PC-9 (cell line): ENCODE measurements around the gene TRIM58.

ENCODE experiments used
- EZH2 ChIP-seq: fragments of 200-600 bp; sonication (generic); IDR thresholded peaks from 2 replicates; pipeline ENCODE4 v1.8.0; 2017; ENCODE audit warnings: antibody characterized with exemption, low read depth
- TF ChIP-seq, protein P1 (sequence below): fragments of 200-600 bp; sonication (generic); conservative IDR thresholded peaks from 2 replicates; pipeline ENCODE4 v1.6.1; 2017; ENCODE audit warnings: mixed run types, antibody characterized with exemption, mild to moderate bottlenecking, moderate library complexity

DNA sequence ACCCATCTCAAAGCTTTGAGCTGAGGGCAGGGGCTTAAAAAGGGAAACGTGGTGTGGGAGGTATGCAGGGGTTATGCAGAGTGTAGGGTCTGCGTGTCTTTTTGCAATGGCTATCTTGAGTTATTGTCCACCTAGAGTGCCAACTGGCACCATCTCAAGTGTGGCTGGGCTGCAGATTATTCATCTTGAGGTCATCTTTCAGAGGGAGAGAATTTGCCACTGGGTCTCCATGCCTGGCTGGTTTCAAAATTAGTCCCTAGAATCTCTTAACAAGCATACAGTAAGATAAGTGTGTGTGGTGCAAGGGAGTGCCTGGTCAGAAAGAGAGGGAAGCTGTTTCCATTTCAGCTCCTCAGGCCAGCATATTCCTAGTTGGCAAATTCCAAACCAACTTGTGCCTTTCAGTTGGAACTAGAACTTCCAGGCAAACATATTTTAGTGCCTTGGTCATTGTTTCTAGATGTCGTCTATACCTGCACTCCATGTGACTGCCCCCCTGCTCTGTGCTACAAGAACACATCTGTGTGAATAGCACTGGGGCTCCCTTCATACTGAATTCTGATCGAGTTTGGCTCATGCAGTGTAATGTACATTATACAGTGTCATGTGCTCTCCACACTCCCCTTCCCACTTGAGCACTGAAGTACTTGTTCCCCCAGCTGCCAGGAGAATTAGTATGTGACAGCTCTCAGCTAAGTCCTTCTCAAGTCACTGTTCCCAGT, 58.1 kb downstream of the TRIM58 start:
- TF ChIP-seq, protein P1, sequence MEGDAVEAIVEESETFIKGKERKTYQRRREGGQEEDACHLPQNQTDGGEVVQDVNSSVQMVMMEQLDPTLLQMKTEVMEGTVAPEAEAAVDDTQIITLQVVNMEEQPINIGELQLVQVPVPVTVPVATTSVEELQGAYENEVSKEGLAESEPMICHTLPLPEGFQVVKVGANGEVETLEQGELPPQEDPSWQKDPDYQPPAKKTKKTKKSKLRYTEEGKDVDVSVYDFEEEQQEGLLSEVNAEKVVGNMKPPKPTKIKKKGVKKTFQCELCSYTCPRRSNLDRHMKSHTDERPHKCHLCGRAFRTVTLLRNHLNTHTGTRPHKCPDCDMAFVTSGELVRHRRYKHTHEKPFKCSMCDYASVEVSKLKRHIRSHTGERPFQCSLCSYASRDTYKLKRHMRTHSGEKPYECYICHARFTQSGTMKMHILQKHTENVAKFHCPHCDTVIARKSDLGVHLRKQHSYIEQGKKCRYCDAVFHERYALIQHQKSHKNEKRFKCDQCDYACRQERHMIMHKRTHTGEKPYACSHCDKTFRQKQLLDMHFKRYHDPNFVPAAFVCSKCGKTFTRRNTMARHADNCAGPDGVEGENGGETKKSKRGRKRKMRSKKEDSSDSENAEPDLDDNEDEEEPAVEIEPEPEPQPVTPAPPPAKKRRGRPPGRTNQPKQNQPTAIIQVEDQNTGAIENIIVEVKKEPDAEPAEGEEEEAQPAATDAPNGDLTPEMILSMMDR = no peak
- no peak for TF ChIP-seq EZH2
